GM19099 (cell line): Measurements from ENCODE around the gene HOXC5.

ENCODE experiments used
- POLR2A ChIP-seq: IDR thresholded peaks from 3 replicates; pipeline ENCODE4 v1.6.1; 2011; ENCODE audit warnings: low read depth; ENCODE audit not compliant: insufficient read length; ENCODE audit errors: extremely low read depth

Gene HOXC5

DNA sequence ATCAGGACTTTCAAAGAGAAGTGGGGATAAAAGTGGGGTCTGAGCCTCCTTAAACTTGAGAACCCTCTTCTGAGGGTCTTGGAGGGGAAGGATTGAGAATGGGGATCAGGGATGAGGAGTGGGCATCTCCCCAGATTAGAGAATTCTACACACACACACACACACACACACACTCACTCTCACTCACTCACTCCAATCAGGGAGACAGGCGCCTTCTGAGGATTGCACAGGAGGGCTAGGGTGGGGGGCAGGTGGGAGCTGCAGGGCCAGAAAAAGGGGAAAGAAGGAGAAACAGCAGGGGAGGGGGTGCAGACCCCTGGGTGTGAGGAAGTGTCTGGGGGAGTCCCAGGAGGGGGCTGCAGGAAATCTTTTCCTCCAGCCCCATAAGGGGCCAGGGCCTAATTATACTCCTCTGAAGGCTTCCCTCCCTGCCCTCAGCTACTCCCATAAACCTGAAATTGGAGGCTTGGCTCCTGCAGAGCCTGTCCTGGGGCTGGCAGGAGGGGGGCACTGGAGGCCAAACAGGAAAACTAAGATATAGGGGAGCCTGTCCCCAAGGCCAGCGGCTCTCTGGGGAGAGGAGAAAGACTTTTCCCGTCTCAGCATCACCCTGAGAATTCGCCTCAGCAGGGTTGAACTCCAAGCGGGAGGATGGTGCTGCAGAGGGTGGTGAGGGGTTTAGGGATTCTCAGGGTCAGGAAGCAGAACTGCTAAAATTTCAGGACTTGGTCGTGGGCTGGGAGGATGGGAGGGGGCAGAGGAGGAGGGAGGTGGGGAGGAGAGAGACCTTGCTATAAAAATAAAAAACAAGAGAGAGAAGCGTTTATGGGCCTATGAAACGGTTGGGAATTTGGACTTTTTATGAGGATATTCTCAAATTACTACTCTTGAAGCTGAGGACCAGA lies 31.3 kb upstream of the HOXC5 start:
- TF ChIP-seq POLR2A: no peak

DNA sequence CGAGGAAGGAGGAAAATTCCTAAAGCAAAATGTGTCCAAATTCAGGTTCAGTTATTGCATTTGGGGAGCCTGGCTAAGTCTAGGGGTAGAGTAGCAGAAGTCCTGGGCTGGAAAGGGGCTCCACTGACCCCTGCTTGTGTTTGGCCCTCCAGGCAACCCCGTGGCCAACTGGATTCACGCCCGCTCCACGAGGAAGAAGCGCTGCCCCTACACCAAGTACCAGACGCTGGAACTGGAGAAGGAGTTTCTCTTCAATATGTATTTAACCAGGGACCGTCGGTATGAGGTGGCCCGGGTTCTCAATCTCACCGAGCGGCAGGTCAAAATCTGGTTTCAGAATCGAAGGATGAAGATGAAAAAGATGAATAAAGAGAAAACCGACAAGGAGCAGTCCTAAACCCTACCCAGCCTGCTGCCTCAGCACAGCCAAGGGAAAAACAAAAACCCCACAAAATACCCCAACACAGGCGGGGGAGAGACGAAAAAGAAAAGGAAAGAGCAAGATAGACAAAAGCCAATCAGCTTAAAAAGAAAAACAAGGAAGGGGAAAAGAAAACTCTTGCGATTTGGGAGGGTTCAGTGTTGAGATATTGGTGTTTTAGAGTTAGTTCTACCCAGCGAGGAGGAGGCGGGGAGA lies 30.5 kb upstream of the HOXC5 start:
- TF ChIP-seq POLR2A: no peak

DNA sequence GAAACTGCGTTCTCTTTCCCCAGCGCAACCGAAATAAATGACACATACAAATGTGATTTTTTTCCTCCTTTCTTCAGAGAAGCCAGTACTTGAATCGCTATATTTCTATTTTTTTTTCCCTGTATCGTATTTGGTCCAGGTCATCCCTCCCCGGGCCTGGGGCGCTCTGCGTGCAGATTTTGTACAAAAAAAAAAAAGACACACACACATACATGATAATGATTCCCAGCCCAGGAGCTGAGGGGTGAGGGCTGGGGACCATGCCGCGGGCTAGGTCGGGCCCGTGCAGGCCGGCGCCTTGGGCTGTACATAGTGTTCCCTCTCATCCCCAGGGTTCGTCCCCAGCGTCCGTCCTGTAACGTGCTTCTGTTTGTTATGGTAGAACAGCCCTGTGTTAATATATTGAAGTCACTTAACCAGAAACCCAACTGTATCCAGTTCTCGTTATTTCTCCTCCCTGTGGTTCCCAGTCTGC lies 29.9 kb upstream of the HOXC5 start:
- no peak for TF ChIP-seq POLR2A

DNA sequence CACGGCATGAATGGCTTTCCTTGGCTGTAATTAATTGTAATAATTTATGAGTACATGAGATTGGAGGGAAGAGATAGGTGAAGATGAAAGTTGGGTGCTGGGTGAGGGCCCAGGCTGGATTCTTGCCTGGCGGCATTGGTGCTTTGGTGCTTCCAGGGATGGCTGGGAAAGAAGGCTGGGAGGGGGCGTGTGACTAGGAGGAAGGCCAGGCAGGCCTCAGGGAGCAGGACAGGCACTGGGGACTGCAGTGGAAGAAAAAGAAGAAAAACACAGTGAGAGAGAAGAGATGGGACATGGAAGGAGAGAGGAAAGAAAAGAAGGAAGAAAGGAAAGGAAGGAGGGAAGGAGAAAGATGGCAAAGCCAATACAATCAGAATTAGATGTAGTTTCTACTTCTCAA lies 29.2 kb upstream of the HOXC5 start:
- no peak for TF ChIP-seq POLR2A

DNA sequence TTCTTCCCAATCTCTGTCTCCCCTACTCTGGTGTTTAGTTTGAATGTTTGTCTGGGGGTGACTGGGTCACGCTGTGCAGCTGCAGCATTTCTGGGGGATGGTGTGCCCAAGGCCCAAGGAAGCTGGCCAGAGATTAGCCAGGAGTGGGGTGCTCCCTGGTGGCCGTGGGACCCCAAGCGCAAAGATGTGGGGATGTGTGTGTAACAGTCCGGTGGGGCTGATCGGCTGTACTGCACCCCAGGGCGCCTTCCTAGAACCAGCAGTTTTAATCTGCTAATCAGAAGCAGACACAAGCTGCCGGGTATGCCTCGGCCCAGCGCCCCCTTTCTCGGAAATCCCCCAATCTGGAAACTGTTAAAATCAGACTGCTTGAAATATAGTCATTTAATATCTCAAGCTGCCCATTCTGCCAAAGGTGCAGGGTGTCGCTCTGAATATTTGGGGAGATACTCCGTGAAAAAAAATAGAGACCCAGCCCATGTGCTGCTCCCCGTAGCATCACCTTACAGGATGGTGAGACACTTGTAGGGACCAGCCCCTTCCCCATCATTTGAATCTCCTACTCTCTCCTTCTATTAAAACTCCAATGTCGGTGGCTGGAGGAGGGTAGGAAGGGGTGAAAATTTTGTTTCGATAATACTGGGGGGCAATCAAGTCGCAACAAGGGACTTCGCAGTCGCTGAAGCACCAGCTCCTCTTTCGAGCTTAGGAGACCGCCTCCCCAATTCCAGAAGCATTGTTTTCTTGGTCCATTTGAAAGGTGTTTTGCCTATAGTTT lies 28.6 kb upstream of the HOXC5 start:
- no peak for TF ChIP-seq POLR2A

DNA sequence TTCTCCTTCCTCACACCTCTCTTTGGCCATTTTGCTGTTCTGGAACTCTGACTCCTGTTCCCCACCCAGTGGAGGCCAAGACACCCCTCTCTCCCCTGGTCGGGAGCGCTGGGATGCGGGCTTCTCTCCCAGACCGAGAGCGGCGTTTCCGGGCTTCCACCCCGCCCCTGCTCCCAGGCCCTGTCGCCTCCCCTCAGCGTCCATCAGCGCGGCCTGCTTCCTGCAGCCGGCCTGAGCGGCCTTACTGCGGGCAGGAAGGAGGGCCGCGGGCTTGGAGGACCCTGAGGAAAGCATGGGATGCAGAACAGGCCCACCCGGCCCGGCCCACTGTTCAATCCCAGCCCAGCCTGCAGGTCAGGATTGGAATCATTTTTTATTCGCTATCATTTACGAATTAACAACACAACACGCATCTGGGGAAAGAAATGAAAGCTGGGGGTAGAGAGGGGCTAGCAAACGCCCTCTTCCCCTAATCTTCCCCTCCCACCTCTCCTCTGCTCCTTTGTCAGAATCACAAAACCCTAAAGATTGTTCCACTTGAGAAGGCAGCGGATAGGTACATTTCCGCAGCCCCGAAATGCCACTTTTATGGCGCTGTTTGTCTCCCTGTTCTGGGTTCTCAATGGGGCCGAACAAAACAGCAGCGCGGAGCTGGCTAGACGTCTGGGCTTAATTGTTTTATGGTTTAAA lies 27.9 kb upstream of the HOXC5 start:
- TF ChIP-seq POLR2A: no peak

DNA sequence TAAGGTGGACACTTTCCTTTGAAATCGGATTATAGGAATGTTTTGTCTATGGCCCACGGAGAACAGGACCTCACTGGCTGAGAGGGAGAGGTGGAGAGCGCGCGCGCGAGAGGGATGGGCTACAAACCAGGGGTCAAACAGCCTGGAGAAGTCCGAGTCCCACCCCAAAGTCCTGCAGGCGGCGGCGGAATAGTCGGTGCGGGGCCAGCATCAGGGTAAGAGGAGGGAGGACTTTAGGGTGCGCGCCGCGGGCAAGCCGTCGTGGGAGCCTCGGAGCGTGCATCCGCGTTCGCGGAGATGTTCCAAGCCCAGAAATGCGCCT lies 27.4 kb upstream of the HOXC5 start:
- no peak for TF ChIP-seq POLR2A

DNA sequence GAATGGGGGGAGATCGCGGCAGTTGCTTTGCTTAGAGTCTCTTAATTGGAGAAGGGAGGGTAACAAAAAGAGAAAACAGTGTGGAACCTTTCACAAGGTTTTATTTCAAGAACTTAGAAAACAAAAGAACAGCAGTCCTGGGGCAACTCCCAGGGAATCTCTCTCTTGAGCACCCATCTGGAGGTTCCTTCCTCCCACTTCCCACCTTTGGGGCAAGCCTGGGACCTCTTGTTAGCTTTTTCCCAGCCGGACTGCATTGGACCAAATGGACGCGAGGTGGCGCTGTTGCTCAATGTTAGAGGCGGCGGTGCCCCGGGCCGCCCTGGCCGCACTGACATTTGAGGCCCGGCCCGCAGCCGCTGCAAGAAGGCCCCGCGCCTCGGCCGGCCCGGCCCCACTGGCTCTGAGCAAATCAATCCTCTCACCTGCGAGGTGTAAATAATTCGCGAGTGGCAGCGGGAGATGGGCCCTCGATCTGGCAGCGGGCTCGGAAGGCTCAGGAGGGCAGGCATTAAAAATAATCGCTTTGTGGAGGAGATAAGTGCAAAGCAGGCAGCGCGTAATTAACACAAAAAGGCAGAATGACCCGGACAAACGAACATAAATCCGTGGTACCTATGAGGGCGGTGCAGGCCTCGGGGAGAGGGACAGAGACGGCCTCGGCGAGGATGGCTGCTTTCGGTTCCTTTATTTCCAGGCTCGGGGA lies 26.8 kb upstream of the HOXC5 start:
- TF ChIP-seq POLR2A: no peak

DNA sequence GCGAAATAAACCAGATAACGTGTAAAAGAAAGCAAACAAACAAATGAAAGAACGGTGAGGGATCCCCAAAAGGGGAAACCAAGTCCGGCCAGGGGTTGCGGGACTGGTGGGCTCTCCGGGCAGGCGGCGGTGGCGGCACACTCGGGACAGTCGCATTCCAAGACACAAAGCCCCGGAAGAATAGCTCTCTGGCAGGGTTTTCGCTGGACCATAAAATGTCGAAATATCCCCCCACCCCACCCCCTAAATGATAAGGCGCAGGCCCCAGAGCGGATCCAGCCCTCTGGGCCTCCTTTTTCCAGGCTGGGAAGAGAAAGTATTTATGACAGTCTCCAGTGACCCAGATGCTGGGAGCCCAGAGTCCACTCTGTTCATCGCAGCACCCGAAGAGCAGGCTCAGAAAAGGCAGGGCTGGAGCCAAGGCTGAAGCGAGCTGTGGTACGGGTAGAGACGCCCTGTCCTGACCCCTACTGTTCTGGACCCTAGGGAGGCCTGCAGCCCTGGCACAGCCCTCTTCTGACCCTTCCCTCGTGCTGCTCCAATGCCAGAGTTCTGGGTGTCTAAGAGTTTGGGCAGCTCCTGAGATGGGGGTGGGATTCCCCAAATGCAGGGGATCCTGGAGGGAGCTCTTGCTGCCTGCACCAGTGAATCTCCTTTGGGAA lies 26.2 kb upstream of the HOXC5 start:
- no peak for TF ChIP-seq POLR2A

DNA sequence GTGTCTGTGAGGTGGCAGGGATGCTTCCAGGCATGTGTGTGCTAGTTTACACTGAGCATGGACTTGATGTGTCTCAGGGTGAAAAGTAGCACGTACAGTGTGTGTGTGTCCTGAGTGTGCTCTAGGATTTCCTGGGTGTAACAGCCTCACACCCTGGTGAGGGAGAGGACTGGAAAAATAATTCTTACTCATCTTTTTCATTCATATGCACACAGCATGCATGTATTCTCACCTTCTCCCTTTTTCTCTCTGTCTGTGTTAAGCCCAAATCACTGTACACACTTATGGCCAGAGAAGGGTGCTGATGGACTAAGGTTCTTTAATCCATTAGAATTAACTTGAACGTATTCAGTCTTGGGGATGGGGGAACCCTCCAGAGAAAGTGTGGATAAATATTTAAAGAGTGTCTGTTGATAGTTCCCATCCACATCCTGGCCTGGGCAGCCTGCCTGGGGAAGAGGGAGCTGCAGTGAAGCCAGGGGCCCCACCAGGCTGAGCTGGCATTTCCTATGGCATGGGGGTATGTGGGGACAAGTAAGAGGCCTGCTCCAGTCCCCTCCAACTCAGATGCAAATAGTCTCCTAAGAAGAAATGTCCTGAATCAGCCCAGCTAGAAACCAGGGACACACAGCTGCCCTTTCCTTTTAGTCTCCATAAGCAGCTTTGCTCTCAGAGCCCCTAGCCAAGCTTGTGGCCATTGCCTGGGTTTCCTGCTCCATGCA lies 25.2 kb upstream of the HOXC5 start:
- no peak for TF ChIP-seq POLR2A

DNA sequence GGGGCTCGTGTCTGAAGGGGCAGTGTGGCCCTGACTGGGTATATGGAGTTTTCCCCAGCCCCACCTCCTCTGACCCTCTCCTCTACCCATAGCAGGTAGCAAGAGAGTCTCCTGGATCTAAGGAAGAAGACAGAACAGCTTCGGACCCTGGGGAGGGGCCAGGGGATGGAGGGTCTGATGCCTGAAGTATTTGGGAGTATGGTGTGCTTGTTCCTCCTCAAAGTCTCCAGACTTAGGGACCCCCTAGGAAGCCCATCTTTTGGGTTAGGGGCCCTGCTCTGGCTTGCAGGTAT lies 24.6 kb upstream of the HOXC5 start:
- TF ChIP-seq POLR2A: no peak

DNA sequence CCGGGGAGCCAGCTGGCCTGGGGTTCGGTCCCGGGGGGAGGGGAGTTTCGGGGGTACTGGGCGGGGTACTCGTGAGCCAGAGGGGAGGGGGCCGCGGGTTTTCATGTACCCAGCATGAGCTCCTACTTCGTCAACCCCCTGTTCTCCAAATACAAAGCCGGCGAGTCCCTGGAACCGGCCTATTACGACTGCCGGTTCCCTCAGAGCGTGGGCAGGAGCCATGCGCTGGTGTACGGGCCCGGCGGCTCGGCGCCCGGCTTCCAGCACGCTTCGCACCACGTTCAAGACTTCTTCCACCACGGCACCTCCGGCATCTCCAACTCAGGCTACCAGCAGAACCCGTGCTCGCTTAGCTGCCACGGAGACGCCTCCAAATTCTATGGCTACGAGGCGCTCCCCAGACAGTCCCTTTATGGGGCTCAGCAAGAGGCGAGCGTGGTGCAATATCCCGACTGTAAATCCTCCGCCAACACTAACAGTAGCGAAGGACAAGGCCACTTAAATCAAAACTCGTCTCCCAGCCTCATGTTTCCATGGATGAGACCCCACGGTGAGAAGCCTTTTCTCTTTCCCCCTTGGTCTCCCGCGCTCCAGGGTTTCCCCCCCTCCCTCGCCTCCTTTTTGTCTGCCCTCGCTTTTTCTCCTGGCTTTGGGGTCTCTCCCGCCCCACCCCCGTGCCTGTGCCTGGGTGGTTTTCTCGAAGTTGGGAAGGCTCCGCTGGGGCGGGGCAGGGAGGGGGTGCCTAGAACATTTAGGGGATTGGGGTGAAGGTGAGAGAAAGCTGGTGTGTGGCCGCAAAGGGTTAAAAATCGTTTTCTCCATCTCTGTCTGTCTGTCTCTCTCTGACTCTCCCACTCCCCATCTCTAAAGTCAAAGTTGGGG lies 23.4 kb upstream of the HOXC5 start:
- no peak for TF ChIP-seq POLR2A

DNA sequence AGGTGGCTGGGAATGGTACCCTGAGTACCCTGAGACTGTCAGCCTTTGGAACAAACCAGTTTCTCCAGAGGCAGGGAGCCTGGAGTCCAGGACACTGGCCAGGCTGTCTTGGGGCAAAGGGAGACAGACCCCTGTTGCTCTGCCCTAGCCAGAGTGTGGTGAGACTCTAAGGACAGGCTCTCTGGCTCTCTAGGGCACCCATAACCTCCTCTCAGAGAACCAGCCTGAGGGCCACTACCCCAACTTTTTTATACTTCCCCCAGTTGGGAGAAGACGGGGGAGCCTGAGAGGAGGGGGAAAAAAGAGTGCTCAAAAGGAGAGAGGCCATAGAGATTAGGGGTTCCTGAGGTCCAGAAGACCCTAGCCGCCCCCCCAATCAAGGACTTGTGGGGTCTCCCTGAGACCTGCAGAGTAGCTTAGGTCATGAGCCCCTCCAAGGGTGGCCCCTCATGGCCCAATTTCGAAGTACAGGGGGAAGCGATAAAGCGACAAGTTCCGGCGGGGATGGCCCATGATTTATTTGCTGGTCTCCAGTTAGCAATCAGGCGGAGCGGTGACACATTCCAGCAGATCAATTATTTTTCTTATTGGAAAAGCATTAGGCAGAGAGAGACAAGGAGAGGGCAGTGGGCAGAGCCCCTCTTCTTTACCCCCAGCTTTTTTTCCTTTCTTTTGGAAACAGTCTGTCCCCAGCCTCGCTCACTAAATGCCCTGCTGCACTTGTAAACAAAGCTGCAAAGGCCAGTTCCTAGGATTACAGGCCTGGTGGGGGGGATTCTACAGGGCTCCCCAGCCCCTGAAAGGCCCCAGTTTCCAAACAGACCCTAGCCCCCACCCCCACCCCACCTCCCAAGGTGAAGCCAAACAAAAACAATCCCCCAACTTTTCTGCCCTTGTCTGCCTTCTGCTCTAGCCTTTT lies 22.5 kb upstream of the HOXC5 start:
- no peak for TF ChIP-seq POLR2A
